ENCODE measurements around the gene LUZP1.

LUZP1 gene

DNA sequence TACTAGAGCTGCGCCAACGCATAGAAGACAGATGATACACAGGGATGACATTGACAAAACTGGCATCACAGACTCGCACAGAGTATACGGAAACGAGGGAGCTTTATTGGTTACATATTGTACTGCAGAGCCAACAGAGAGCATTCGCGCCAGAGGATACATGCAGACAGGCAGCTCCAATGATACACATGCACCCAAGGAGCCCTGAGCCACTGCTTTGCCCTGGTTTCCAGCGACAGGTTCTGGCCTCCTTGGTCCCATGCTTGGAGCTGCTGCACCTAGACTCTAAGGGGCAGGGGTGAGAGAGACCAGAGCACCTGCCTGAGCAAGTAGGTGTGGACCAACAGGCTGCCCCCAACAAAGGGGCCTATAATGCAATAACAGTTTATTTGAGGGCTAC is 83.8 kb downstream of the LUZP1 start:
- no peak for DNase-seq (ENCODE audit: low read depth)

DNA sequence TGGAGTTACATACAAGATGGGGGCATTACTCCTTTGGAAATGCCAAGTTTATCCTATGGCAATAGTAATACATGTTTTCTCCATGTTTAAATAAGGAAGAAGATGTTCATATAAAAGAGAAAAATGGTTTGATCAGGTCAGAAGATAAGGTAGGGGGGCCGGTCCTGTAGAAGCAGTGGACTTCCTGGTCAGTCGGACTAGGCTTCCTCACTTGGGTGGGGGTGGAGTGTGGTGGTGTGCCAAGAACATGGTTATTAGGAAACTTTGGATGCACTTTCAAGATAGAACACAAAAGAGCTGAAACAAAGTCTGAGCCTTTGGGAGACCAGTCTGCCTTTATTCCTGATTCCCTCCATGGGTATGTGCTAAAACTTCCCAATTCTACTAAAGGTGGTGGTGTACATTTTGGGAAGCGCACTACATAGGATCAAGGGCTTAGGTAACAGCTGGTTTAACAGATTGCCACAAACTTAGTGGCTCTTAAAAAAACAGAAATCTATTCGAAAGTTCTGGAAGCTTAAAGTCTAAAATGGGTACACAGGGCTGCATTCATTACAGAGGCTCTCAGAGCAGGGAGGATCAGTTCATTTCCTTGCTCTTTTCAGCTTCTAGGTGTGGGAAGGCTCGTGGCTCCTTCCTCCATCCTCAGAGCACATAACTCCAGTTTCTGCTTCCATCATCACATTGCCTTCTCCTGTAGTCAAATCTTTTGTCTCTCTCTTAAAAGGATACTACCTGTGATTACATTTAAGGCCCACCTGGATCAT is 84.8 kb downstream of the LUZP1 start:
- no peak for DNase-seq (ENCODE audit: low read depth)

DNA sequence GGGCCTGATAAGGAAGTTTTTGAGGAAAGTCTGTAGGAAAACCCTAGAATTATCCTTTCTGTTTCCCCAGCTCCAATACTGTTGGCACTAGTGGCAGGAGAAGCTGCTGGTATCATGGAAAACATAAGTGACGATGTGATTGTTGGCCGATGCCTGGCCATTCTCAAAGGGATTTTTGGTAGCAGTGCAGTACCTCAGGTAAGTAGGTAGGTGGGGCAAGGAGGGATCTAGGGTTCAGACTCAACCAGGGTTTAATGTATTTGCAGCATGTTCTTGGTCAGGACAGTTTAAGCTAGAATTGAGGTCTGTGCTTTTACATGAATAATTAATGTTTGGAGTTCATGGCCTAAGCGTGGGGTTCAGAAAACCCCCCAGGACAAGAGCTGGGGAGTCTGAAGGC is 87.3 kb downstream of the LUZP1 start:
- no peak for DNase-seq (ENCODE audit: low read depth)

DNA sequence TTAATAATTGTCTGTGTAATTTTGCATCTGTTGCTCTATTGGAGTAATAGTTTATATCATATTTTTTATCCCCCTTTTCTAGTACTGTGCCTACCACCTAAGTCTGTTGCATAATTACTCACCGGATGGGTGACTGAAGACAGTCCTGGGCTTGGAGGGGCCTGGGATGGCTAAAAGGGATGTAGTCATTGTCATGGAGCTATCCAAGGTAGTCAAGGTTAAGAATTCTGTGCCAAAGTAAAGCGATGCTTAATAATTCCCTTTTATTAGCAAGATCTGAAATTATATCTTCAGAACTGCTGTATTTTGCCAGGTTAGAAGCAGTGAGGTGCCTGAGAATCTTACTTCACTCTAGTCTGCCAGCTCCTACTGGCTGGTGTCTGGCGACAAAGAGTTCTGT is 87.8 kb downstream of the LUZP1 start:
- no peak for DNase-seq (ENCODE audit: low read depth)

DNA sequence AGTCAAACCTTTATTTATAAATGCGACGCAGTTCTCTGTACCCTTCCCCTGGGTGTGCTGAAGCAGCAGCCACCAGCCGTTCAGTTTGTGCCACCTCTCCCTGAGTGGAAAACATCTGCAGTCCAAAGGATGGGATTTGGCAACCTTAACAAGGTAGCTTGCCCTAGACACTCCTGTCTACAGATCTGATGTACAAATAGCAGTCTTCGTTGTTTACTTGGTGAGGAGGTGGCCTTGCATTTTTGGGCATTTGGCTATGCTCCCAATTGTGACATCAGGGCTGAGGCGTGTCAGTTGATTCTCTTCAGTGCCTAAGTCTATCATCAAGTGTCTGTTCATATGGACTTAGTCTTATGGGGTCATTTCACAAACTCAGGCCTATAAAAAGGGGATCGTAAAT is 89.6 kb downstream of the LUZP1 start:
- no peak for DNase-seq (ENCODE audit: low read depth)

DNA sequence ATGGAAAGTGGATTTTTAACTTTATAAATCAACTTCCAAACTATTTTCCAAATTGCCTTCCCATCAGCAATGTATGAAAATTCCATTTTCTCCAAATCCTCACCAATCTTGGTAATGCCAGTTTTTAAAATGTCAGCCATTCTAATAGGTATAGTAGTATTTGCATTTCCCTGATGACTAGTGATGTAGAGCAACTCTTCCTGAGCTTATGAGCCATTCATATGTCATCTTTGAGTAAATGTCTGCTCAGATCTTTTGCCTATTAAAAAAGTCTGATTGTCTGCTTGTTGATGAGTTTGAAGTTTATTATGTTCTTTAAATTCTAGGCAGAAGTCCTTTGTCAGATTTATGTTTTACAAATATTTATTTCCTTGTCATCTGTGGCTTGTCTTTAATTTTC is 94.6 kb downstream of the LUZP1 start:
- DNase-seq (ENCODE audit: low read depth): no peak

DNA sequence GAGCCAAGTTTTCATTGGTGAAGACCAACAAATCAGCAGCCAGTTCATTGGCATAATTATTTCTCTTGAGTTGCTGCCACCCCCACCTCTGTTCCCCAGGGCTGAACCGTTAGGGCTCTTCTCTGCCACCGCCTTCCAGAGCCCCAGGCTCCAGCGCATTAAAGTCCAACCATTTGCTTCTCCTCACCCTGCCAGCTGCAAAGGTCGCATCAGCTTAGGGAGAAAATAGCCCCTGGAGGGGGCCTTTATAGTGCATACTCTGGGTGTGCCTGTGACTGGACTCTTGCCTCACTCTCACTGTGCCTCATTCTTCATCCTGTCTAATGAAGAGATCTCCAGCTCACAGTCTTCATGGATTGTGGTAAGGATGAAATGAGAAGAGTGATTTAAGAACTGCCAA is 99.0 kb downstream of the LUZP1 start:
- no peak for DNase-seq (ENCODE audit: low read depth)

DNA sequence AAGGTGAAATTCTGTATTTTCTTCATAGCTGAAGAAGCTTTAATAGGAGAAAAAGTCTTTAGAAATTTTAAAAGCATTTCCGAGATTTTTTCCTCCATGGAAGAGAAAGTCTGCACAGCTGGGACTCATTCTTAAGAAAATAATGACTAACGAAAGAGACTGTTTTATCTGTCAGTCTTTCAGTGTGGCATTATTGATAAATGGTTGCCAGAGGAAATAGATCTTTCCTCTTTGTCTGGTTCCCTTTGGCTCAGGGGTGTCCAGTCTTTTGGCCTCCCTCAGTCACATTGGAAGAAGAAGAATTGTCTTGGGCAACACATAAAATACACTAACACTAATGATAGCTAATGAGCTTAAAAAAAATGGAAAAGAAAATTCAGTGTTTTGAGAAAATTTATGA is 99.5 kb downstream of the LUZP1 start:
- DNase-seq (ENCODE audit: low read depth): no peak

DNA sequence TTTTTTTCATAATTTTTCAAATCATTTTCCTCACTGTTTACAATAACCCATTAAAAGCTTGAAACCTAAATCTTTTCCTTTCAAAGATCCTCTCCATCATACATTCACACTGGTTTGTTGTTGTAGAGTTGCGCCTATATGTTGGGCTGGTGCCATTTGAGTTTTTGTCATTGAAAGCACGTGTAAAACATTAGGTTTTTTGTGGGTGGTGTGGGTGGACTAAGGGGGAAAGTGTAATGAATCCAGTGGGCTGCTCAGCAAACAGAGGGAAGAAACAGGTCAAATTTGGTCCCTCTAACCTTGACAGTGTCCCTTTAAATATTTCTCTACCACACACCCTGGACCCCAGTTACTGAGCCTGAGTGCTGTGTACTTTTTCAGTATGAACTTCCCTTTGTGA is 102.6 kb downstream of the LUZP1 start:
- DNase-seq (ENCODE audit: low read depth): no peak

DNA sequence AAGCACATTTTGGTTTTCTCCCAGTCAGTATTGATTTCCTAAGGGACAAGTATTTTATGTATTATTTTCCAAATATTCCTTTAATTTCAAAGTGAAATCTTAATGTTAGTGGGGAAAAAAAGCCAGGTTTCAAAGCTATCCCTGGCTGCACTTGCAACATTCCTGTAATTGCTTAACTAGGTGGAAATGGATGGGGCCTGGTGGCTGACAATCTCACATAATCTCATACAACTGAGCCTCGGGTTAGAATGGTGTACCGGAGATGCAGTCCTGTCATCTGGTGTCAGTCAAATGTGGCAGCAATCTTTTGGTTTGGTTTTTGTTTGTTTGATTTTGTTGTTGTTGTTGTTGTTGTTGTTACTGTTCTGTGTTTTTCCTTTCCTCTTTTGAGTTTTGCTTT is 103.3 kb downstream of the LUZP1 start:
- DNase-seq (ENCODE audit: low read depth): no peak

DNA sequence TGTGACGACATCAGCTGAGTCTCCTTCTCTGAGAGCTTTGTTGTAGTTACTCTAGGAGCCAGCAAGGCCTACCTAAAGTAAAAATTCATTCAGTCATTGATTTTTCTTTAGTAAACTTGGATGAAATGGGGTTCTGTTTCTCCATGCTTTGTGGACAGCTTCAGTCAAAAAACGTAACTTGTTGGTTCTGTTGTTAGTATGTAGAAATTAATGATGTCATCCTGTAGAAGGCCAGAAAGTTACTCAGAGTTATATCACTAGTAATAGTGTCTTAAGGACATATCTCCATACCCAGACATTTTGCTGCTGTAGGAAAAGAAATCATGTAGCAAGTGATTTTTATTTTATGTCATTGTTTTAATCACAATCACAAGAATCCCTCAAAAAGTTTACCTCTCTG is 106.4 kb downstream of the LUZP1 start:
- no peak for DNase-seq (ENCODE audit: low read depth)

DNA sequence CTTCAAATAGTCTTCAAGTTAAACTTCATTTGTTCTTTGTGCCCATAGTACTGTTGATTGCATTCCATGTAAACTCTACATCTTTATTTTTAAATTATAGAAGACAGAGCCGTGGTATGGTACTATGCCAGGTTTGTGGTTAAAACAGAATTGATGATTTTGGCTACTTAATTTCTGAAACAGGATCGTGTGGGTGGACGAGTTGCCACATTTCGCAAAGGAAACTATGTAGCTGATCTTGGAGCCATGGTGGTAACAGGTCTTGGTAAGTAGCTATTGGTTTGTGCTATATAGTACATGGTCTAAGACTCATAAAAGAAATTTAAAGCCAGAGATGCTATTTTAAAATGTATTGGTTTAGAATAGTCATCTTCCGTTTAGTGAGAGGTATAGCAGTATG is 111.4 kb downstream of the LUZP1 start:
- DNase-seq (ENCODE audit: low read depth): no peak

DNA sequence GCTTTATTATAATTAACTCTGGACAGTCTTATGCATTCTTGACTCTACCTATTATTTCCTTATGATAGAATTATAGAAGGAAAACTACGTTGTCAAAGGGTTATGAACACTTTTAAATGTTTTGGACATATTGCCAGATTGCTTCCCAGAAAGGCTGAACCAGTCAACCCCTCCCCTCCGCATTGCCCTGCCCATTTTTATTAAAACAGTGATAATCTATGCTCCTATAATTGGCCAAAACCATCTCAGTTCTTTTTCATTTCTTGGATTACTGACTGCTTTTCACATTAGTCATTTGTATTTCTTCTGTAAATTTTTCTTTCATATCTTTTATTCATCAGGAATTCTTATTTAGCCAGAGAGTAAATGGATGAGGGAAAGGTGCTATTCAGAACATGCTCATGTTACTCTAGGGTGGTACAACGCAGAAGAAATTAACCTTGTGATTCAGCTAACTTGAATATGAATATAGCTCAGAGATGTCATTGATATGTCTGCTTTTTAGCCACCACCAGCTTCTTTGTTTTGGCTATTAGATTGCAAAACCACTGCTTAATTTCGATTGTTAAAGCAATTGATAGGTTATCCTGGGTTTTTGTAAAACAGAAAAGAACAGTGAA is 117.3 kb downstream of the LUZP1 start:
- DNase-seq (ENCODE audit: low read depth): no peak

DNA sequence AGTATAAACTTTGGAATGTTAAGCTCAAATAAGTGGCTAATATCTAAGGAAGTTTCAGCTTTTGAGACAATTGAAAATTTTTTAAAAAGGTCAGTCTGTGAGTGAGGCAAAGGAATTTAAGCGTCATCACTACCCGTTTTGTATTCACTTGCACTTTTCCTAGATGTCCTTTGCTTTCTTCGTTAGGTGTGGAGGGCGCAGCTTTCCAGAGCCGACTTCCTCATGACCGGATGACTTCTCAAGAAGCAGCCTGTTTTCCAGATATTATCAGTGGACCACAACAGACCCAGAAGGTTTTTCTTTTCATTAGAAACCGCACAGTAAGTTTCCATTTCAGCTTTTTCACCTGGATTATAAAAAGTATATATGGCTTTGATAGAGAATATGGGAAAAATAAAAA is 118.5 kb downstream of the LUZP1 start:
- DNase-seq (ENCODE audit: low read depth): no peak

DNA sequence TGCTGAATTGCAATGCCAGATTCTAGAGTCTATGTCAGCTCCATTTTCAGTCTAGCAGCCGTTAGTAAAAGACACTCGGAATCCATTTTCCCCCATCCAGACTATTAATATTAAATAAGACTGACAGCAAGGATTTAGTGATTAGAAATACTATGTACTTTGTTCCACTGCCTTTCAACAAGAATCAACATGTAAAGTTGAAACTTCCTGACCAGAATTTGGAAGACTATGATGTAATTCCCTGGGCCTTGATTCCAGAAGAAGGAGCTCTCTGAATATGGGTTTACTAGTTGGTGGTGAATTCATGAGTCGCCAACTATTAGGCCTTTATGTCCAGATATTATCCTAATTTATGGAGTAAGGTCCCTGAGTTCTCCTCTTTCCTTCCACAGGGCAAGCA is 124.6 kb downstream of the LUZP1 start:
- DNase-seq (ENCODE audit: low read depth): no peak

DNA sequence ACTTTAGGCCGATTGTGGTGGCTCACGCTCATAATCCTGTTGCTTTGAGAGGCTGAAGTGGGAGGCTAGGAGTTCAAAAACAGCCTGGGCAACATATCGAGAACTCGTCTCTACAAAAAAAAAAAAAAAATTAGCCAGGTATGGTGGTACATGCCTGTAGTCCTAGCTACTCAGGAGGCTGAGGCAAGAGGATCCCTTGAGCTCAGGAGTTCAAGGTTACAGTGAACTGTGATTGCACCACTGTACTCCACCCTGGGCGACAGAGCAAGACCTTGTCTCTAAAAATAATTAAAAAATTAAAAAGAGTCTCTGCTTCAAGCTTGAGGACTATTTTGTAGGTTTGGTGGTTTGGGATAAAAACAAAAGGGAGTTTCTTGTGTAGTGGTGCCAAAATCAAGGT is 128.1 kb downstream of the LUZP1 start:
- DNase-seq (ENCODE audit: low read depth): no peak

DNA sequence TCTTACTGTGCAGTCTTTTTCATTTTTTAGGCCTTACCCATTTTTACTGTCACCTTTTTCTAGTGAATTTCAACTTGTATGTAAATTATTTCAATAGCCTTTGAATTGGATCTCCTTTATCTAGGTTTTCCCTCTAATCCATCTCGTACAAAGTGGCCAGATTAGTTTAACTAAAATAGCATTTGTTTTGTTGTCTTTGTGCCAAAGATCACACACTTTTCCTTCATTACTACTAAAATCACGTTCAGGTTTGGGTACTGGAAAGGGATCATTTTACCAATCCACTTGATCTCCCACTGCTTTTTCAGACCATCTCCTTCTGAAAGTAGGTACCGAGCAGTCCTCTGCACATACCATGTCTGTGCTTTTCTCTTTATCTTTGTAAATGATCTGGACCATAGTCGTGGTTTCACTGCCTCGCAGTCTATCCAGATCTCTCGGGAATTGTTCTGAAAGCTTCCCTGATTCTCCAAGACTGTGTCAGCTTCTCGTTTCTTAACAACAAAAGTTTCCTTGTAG is 129.3 kb downstream of the LUZP1 start:
- no peak for DNase-seq (ENCODE audit: low read depth)

DNA sequence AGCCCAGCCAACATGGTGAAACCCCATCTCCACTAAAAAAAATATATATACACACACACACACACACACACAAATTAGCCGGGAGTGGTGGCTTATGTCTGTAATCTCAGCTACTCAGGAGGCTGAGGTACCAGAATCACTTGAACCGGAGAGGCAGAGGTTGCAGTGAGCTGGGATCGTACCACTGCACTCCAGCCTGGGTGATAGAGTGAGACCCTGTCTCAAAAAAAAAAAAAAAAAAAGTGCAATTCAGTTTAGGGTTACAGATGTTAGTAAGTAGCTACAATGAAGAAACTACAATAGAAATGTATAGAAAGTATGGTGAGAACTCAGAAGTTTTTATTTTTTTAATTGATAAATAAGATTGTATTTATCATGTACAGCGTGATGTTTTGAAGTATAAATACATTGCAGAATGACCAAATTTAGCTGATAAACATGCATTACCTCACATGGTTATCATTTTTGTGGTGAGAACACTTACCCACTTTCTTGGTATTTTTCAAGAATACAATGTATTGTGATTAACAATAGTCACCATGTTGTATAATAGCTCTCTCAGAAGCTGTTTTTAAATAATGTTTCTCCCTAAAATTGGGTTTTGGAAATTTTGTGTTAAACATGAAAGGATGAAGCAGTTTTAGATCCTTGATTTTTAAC is 131.4 kb downstream of the LUZP1 start:
- no peak for DNase-seq (ENCODE audit: low read depth)

DNA sequence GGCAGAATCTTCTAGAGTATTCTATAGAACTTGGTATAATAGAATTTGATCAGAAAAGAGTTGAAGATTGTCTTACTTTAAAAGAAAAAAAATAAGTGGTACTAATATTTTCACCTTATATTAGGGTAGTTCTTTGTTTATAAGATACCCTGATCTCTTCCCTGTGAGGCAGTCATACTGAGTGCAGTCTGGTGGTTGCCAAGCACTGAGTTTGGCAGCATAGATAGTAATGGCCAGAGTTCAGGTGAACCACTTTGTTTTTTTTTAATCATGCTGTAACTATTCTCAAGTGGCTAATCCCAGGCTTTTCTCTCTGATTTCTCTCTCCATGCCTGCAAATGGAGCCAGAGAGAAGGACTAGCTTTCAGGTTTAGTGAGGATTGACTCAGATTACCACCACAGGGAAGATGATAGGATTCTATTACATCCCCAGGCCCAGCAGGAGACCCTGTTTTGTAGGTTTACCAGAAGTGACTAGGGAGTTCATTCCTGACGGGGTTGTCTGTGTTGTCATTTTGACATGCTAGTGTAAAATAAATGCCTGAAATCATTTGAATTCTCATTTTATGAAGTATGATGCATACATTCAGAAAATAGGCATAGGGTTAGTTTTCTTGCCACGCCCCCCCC is 132.7 kb downstream of the LUZP1 start:
- no peak for DNase-seq (ENCODE audit: low read depth)

Data from T follicular helper cell (primary cell).